ENCODE results near the gene BACH2.
"Not testable (repeated sequence)": the region's sequence is repeated elsewhere in the genome, so short reads cannot be mapped to it uniquely, and the experiment has no call there.

The BACH2 gene

DNA sequence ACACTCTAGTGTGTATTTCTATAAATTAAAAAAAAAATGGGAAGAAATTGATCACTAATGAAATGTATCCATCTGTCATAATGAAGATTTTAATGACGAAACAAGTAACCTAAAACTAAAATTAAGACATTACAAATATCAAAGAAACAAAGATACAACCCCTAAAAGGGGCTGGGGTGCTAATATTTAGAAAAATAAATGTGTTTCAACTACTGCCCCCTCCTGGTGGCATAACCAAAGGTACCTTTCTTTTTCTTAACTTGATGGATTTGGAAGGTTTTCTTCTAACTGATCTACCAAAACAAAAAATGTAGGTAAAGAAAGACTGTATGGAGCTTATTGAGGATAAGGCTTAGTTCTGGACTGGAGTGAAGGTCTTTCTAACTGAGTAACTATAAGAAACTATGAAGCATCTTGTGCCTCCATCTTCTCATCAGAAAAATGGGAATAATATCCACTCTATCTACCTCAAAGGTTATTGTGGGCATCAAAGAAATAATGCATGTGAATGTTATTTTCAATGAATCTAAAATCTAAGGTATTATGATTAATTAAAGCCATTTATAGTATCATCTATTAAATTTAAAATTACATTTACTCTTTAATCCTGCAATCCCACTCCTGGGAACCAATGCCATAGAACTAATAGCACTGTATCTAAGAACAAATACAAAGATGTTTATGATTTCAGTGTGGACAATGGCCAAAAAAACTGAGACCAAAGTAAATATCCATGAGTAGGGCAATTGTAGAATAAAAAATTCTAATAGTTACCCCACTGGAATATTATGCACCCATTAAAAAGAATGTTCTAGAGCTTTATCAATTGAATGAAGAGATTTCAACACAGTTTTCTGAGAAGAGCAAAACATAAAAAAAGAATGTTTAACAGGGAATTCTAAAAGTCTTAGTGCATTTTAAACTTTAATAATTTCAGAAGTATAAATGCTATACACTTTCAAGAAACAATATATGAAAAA lies 117.2 kb downstream of the BACH2 start:
- DNase-seq: no peak

DNA sequence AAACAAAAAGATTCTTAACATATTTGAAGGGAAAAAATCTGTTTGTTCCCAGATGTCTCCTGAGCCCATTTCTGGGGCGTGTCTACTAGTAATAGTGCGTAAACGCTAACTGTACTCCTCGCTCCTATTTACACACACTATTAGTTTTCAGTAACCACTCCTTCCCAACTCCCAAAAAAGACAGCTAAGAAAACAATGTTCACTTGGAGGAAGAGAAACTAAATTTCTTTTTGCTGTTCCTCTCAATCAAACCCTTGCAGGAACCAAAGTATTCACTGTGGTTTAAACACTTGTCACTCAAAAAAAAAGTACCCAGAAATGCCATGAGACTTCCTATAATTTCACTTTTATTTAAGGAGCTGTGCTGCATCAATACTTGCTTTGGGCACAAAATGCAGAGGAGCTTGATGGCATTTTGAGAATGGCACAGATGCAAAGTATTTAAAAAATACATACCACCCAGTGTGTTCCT lies 118.2 kb downstream of the BACH2 start:
- no peak for DNase-seq

DNA sequence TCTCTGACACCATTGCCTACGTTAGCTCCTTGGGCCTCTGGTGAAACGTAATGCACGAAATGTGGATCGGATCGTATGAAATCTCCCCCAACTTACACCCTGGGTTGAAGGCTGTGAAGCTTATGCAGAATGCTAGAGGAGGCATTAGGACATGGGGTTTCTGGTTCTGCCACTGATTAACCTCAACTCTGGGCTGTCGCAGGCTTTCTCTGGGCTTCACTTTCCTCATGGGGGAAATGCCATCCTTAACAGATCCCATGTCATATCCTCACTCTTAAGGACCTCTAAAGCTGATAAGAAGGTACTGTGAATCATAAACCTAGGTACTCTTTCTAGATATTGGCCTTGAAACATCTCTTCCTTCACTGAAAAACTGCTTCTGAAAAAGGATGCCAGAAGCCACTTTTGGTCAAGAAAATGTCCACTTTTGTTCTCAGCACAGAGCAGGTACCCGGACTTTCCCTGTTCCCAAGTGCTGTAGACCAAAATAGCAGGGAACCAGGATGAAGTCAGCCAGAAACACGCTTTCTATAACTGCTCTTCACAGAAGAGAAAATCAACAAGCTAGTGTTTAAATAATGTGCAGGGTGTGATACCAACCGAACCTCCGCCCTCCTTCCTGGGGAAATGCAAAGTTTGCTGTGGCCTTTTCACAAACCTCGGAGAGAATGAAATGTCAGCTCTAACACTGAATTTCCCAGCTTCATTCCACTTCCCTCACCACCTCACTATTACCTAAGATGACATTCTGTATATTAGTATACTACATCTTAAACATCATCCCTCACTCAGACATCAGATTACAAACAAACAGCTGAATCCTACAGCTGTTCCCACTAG lies 118.9 kb downstream of the BACH2 start:
- DNase-seq: no peak

DNA sequence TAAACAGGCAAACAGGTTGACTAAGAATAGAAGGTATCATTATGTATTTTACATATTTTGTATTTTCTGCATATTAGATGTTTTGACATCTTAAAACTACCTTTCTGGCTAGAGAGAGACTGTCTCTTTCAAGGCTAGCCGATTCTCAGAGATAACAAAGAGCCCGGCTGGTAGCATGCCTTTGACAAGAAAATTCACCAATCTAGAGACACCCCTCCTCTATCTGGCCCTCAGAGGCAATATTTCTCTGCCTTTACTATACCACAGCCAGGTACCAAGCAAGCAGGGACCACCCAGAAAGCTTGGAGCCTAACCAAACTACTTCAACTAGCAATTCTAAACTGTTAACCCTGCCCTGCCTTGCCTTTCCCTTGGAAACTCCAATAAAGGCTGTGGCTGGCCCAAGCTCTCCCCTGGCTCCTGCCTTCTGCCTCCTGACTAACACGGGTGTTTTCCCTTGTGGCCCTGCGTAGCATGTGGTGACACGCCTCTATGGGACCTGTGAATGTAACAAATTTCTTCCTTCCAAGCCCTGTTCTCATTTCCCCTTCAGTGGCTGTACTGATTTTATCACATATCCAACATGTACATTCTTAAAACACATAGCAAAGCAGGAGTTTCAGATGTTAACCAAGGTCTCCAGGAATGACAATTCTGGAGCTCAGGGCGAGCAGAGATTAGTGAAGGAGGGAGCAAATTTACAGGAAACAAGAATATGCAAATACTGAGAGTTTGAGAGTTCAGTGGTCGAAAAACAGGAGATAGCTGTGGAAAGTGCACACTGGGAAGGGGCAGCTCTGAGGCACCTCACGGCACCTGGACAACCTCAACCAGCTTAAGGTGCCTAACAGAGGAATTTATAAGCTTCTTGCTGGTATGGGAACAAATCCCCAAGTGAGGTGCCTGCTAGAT lies 120.8 kb downstream of the BACH2 start:
- DNase-seq: no peak

DNA sequence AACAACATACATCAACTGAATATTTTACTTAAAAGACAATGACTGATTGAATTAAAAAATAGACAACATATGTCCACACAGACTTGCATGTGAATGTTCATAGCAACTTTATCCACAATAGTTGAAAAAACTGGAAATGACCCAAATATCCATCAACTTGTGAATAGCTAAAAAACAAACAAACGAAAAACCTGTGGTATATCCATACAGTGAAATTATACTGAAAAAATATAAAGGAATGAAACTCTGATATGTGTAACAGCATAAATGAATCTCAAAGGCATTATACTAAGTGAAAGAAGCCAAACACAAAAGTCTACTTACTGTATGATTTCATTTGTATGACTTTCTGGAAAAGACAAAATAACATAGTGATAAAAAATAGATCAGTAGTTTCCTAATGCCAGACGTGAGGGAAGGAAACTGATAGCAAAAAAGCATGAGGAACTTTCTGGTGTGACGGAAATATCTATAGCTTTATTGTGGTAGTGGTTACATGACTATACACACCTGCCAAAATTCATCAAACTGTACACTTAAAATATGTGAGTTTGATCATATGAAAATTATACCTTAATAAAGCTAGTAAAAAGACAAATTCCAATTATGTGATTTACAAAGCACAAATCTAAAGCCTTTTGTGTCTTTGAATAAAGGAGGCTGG lies 123.2 kb downstream of the BACH2 start:
- DNase-seq: no peak

DNA sequence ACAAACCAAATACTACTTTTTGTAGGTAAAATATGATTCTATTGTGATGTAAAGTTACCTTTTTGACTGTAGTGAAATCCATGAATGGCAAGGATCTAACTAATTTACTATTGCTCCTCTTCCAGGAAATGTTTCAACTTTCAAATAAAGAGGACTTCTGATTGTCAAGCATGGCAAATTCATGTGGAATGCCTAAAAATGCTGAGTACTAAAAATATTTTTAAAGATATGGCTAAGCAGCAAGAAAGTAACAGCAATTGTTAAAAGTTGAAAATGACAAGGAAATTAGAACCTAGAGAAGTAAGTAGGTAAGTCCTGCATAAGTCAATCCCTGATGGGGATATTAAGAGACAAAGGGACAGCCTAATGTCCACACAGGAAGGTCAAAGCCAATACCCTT lies 126.0 kb downstream of the BACH2 start:
- no peak for DNase-seq

DNA sequence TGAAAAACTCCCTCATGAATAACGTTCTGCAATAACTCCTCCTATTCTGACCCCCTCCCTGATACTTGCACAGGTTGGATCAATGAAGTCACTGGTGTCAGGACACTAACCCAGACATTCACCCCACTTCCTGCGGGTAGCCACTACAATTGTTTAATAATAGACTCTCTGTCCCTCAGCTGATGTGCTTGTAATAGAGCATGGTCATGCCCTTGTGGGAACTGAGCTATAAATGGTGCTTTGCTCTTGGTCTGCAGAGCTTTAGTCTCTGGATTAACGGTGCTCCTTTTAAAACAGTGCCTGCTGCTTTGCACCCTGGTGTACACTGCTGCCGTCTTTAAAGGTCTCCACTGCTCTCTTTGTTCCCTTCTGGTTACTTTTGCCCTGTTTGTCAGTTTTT lies 127.3 kb downstream of the BACH2 start:
- DNase-seq: no peak

DNA sequence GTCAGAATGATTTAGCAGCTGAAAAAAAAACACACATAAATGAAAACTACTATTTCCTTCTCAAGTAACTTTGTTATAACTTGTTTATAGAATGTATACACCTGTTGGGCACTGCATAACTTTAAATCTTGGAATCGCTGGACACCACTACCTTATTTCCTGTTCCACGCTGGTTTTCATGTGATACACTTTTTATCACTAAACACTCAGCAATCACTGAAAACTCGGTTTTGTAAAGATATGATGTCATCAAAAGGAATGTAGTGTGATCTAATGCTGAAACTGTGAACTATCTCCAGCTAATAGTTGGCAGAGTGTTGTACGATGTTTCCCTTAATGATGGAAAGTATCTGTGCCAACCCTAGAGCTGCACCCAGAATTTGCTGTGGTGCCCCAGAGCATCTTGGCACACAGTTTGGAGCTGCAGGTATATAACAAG lies 127.9 kb downstream of the BACH2 start:
- DNase-seq: no peak

DNA sequence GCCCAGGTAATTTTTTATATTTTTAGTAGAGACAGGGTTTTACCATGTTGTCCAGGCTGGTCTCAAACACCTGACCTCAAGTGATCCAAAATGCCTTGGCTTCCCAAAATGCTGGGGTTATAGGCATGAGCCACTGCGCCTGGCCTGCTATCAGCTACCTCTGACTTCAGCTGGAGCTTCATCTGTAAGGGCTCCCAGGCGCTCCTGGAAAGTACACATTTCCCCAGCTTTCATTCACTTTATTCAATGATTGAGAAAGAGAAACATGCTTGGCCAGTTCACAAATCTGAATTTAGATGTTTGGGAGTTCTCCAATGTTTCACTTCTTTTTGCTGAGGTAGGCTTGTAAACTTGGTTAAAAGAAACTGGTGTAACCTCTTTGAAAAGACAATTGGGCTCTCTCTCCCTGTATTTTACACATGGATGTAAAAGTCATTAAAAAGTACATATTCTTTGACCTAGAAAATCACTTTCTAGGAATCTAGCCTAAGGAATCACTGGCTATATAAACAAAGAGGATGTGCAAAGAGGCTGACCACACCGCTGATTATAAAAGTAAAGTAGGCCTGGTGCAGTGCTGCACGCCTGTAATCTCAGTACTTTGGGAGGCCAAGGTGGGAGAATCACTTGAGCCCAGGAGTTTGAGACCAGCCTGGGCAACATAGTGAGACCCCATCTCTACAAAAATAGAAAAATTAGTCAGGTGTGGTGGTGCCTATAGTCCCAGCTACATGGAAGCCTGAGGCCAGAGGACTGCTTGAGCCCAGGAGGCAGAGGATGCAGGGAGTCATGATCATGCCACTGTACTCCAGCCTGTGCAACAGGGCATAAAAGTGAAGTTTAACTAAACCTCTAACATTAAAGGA lies 128.9 kb downstream of the BACH2 start:
- no peak for DNase-seq

DNA sequence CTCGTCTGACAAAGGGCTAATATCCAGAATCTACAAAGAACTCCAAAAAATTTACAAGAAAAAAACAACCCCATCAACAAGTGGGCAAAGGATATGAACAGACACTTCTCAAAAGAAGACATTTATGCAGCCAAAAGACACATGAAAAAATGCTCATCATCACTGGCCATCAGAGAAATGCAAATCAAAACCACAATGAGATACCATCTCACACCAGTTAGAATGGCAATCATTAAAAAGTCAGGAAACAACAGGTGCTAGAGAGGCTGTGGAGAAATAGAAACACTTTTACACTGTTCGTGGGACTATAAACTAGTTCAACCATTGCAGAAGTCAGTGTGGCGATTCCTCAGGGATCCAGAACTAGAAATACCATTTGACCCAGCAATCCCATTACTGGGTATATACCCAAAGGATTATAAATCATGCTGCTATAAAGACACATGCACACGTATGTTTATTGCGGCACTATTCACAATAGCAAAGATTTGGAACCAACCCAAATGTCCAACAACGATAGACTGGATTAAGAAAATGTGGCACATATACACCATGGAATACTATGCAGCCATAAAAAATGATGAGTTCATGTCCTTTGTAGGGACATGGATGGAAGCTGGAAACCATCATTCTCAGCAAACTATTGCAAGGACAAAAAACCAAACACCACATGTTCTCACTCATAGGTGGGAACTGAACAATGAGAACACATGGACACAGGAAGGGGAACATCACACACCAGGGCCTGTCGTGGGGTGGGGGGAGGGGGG lies 130.3 kb downstream of the BACH2 start:
- DNase-seq: not testable (repeated sequence)

DNA sequence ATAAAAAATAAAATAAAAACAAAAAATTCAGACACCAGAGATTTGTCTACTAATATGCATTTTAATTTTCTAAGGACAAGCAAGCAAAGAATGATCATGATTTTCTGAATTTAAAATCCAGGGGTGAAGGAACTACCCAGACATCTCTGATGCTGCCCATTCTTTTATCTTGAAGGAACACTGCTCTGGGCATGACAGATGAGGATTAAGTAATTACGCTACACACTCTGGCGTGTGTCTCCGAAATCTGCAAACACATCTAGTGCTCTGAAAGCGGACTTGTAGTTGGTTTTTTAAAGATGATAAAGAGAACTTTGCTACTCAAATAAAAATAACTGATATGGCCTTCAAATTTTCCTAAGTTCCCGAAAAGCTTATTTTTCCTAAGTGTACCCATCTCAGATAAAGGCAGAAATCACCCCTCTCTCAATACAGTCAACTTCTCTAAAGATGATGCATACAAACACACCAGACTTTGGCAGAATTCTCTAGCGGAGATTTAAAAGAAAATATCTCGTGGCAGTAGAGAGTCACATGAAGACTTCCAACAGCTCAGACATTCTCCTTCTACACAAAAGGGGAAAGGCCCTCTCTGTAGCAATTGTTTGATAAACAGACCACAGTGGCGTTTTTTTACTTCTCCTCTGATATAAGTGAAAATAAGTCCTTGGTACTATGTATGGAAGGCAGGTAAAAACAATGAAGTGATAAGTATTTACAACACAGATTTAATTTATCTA lies 133.8 kb downstream of the BACH2 start:
- no peak for DNase-seq

DNA sequence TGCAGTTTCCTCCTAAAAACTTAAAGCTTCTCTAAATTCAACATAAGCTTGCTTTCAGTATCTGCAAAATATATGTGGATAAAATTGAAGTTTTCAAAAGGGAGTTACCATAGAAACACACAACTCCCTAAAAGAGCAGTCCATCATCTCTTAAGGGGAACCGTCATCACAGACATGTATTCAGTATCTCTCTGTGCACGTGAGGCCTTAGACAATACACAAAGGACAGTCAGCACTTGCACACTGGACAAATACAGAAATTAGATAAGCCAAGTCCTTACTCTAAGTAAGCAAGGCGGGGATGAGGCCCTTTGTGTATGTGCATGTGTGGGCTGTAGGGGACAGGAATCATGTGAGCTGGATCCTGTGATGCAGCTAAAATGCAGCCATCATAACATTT lies 136.6 kb downstream of the BACH2 start:
- DNase-seq: no peak

DNA sequence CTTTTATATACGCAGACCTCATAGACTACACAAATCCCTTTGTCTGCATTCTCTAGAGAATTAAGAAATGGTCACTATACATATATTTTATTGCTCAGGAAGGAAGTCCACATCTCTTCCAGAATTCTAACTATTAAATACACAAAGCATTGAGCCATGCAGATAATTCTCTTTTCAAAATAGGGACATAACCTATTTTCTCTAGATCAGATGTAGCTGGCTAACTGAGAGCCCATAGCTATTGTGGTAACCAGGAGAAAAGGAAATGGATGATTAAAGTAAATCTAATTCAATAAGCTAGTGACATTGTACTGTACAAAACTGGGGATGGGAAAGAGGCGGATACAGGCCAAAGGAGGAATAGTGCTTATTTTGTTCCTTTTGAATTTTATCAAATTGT lies 137.2 kb downstream of the BACH2 start:
- no peak for DNase-seq

DNA sequence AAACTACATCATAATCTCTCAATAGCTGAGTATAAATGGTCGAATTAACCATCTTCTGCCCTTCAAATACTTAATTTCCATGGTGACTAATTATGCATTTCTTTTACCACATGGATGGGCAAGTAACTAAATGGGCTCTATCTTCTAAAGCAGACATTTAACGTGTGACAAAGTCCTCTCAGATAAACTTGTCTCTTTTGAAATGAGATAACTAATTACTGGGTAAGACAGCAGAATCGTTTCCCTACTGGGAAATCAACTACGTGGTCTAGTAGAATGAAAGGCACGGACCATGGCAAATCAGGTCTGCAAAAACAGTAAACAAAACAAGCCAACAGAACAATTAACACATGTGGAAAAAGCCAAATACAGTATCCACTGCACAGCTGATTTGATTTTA lies 137.7 kb downstream of the BACH2 start:
- no peak for DNase-seq

DNA sequence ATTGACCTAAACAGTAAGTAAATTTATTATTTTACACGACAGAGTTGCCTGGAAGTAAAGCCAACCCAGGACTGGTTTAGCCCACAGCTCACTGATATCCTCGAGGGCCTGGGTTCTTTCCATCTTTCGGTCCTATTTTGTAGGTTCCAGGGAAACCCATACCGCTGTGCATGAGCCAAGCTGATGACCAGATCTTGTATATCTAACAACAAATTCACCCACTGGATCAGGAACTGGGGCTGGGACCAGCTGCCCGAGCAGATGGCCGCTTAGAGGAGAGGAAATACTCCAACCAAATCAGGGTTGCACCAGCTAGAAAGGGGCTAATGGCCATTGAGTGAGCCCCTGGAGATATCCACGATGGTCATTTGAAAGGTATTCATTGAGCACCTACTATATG lies 139.2 kb downstream of the BACH2 start:
- no peak for DNase-seq

DNA sequence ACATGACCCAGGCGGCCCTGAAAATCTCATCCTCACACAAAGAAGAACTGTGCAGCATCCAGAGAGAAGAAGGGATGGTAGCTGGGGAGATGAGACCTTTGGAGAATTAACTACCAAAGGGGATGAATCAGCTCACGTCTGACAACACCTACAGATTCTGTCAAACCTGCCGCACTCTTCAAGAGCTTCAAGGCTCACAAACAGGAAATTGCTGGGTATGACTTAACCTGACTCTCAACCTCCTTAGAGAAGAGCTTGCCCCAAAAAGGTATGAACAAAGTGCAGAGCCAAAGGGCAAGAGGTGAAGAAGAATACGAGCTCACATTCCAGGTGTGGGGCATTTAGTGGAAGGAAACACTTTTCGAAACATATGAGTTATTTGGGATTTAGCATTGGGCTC lies 139.8 kb downstream of the BACH2 start:
- DNase-seq: no peak

DNA sequence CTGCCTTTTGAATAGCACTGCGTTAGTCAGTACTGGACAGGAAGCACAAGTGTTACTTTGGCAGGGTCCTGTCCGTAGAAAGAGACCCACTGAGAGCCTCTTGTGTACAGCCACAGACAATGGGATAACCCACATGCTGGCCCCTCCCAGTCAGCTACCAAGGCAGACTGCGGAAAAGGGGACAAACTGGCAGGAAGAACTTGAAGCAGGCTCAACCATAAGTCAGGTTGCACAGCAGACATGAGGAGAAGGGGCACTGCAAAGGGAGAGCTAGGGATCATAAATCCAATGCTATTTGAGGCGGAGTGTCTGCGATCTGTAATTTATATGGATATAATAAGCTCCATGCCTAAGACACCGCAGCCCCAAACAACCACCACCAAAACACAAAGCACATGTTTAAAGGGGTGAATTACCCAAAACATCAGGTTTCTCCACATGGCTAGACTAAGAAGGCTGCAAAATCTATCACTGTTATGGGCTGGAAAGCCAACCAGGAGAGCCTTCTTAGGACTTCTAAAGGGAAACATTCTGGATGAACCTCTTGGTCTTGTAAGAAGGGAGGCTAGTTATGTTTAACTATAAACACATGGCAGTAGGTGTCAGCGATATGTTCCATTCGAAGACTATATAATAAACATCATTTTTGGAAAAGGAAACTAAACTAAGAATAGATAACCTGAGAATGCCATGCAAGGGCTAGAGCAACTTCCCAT lies 141.7 kb downstream of the BACH2 start:
- DNase-seq: no peak

DNA sequence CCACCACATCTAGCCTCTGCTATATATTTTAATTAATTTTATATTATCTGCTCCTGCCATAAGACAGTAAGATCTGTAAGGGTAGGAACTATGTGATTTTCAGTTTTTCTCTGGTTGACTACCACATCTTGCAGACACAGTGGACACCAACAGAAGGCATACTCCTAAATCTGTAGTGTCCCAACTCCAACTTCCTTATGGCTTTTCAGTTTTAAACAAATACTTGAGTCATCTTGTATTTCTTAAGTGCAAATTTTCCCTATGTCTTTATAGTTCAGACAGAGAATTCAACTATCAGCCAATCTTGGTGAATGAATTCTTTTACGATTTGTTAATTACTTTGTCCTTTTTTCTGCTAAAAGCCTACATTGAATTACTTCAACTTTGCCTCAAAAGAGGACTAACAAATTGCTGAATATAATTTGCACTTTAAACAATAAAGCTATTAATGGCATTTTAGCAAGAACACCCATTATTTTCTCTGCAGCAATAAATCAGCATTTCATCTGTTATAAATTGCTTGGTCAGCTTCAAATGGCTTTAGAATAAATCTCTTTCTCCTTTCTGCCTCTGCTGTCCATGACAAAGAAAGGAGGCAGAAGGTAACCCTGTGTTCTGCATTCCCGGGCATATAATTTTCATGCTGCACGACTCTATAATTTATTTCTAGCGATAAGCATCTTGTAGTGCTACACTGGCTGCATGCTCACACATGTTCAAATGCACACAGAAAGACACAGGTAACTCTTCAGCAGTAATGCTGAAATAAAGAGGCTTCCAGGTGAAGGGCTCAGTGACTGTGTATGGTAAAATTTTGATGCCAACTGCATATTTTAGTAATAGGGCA lies 144.8 kb downstream of the BACH2 start:
- no peak for DNase-seq
